Psoas muscle (tissue), 8 donors: ENCODE results near the gene KLF1. TPM values are rescaled to one million over a fixed set of nuclear protein-coding genes. Genes with fewer than 3 reads are reported as not detected.
A peak's percentile ranks its signal among the peaks of the same experiment; 100 is the strongest.

ENCODE experiments used
- ATAC-seq, 4 donors: fragments of 200-7000 bp; cut with Tn5 transposase; one replicate each; pipeline ENCODE4 v1.9.1; 2020; ENCODE audit warnings: moderate library complexity in 3 of 4, mild to moderate bottlenecking in 2 of 4
- DNase-seq, 2 donors: peaks; one replicate each; pipeline ENCODE4 v3.0.0-alpha.2; 2020
- H3K27ac ChIP-seq: fragments of 200-600 bp; one replicate; pipeline ENCODE4 v1.8.0; 2022
- H3K27me3 ChIP-seq, 3 donors: fragments of 200-600 bp in 1 of 3; one replicate each; pipeline versions ENCODE4 v1.6.1 to v1.8.0; 2013 to 2022; ENCODE audit warnings: low read length in 2 of 3, mild to moderate bottlenecking in 2 of 3, moderate library complexity in 1 of 3; ENCODE audit not compliant: insufficient read depth in 3 of 3
- H3K36me3 ChIP-seq, 2 donors: fragments of 200-600 bp in 1 of 2; one replicate each; pipeline versions ENCODE4 v1.6.1 to v1.8.0; 2013 to 2022; ENCODE audit warnings: low read depth in 1 of 2, mild to moderate bottlenecking in 1 of 2, moderate library complexity in 1 of 2; ENCODE audit not compliant: insufficient read depth in 1 of 2
- H3K4me1 ChIP-seq: fragments of 200-600 bp; one replicate; pipeline ENCODE4 v1.8.0; 2022
- H3K4me3 ChIP-seq: fragments of 200-600 bp; one replicate; pipeline ENCODE4 v1.8.0; 2022; ENCODE audit warnings: mild to moderate bottlenecking
- H3K9me3 ChIP-seq: fragments of 200-600 bp; one replicate; pipeline ENCODE4 v1.8.0; 2022
- WGBS, 3 donors: extraction: QIAGEN DNeasy Blood & Tissue Kit; methylation state at CpG; one replicate each; pipeline versions ENCODE4 v1.1.6 to v1.1.7; 2013; 5-methylcytosine and 5-hydroxymethylcytosine counted together
- intact Hi-C, 2 donors: fragments of 100-400 bp; cut with DNase I; formaldehyde crosslinking; loops; one replicate each; pipeline versions ENCODE4 v1.11.0 to v1.14.2; 2022
- polyA plus RNA-seq, 3 donors: library from polyadenylated mRNA; stranded (reverse); fragments of 200-250 nt; gene quantifications; one replicate each; pipeline ENCODE4 v1.2.3, GENCODE V29; 2013
- total RNA-seq, 4 donors: library from RNA; stranded (reverse); fragmentation: NEBNext Ultra II Directional in 2 of 4; extraction: Animal tissue kit (Norgen Biotek cat#: 25700) in 2 of 4; gene quantifications; one replicate each; pipeline versions ENCODE4 v1.2.1 to v1.2.4, GENCODE V29; 2021 to 2023
- TF ChIP-seq, protein P1 (sequence below): fragments of 200-600 bp; IDR thresholded peaks from one replicate; pipeline ENCODE4 v1.8.0; 2022; ENCODE audit warnings: antibody characterized with exemption
- donor health status: healthy with polysubstance abuse.
- donor health status: DM: no; HTN: no; CAD: no; lungs with moderate emphysema.
- donor health status: Bipolar disorder and iron deficiency.
- donor health status: healthy.
- donor health status: DM: yes; HTN: yes; CAD: no.
- donor health status: DM: no; HTN: no; CAD: no.
- donor health status: DM: no; HTN: no; CAD: no.
- donor health status: DM: yes; HTN: yes; CAD: no.

The KLF1 gene
- total and polyA plus RNA-seq, 7 donors, result 0.18 to 0.37 (median 0.34) TPM; not detected in 4

GRCh38 chr19:12912571-12912970 lies 25.6 kb upstream of the KLF1 start:
- DNase-seq, result no peak
- peak overlapping the region; percentile 49 for H3K4me3 ChIP-seq
- intact Hi-C loops, result no loop called here
- 22 to 31% (median 25%) methylated on average over 4 of the region's 4 CpGs for WGBS, 3 donors
- ATAC-seq, result no peak
- TF ChIP-seq, protein P1, sequence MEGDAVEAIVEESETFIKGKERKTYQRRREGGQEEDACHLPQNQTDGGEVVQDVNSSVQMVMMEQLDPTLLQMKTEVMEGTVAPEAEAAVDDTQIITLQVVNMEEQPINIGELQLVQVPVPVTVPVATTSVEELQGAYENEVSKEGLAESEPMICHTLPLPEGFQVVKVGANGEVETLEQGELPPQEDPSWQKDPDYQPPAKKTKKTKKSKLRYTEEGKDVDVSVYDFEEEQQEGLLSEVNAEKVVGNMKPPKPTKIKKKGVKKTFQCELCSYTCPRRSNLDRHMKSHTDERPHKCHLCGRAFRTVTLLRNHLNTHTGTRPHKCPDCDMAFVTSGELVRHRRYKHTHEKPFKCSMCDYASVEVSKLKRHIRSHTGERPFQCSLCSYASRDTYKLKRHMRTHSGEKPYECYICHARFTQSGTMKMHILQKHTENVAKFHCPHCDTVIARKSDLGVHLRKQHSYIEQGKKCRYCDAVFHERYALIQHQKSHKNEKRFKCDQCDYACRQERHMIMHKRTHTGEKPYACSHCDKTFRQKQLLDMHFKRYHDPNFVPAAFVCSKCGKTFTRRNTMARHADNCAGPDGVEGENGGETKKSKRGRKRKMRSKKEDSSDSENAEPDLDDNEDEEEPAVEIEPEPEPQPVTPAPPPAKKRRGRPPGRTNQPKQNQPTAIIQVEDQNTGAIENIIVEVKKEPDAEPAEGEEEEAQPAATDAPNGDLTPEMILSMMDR, result no peak
- peaks cover 9% of the 10 kb centered on the region for H3K4me1 ChIP-seq
- H3K9me3 ChIP-seq, result no peaks in the 10 kb centered on the region
- peak overlapping the region; percentile 9 for H3K27ac ChIP-seq
- H3K36me3 ChIP-seq, result no peaks in the 10 kb centered on the region
- H3K27me3 ChIP-seq, result no peaks in the 10 kb centered on the region

DNA sequence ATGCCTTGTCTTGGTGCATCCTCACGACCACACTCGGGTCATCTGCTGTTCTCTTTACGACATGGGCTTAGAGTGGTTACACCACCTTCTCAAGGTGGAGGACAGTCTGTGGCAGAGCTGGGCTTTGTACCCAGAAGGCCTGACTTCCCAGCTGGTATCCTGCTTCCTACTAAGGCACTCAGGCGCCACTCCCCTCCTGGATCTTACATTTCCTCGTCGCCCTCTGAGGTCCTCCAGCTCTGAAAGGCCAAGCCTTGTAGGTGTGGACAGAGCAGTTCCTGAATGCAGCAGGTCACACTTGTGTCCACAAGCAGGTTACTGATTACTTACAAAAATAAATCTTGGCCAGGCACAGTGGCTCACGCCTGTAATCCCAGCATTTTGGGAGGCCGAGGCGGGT lies 20.2 kb upstream of the KLF1 start:
- Histone ChIP-seq H3K36me3 (peaks cover 0 to 12% of the 10 kb centered on the region in 2 donors), H3K27ac (no peak overlapping the region), H3K27me3 (no peaks in the 10 kb centered on the region), H3K4me3 (no peak overlapping the region), H3K4me1 (no peaks in the 10 kb centered on the region), H3K9me3 (no peaks in the 10 kb centered on the region)
- TF ChIP-seq, protein P1, result no peak
- no peak for DNase-seq
- no peak for ATAC-seq
- 80 to 84% (median 83%) methylated on average over 9 of the region's 9 CpGs for WGBS, 3 donors
- intact Hi-C loops, result no loop called here

DNA sequence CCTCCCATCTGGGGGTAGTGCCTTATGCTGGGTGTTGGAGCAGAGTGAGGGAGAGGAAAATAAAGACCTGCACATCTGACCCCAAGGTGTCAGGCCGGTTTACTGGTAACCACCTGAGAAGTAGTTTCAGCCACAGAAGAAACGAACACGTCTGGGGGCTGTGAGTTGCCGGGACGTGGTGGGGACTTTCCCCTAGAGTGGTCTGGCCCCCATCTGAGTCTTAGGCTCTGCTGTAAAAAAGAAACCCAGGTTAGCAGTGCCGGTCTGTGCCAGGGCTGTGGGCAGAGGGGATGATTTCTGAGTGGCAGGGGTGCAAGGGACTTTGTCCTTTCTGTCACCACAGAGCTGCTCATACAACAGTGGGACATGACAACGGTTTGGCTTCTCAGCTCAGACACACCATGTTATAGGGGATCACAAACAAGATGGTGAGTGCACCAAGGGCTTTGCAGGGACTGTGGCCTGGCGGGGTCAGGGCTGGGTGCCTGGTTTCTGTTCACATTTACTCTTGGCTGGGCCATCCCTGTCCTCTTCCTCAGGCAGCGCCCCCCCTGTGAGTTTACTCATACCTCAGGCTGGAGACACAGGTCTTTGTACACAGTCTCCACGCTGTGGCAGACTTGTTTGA lies 13.0 kb upstream of the KLF1 start:
- Histone ChIP-seq H3K4me1 (no peaks in the 10 kb centered on the region), H3K4me3 (no peak overlapping the region), H3K27ac (no peak overlapping the region), H3K36me3 (peaks cover 2 to 64% of the 10 kb centered on the region in 2 donors), H3K9me3 (no peaks in the 10 kb centered on the region), H3K27me3 (no peaks in the 10 kb centered on the region)
- intact Hi-C loops, result no loop called here
- WGBS, 3 donors, result 87 to 91% (median 90%) methylated on average over 10 of the region's 10 CpGs
- no peak for DNase-seq
- no peak for ATAC-seq
- TF ChIP-seq, protein P1, result no peak

DNA sequence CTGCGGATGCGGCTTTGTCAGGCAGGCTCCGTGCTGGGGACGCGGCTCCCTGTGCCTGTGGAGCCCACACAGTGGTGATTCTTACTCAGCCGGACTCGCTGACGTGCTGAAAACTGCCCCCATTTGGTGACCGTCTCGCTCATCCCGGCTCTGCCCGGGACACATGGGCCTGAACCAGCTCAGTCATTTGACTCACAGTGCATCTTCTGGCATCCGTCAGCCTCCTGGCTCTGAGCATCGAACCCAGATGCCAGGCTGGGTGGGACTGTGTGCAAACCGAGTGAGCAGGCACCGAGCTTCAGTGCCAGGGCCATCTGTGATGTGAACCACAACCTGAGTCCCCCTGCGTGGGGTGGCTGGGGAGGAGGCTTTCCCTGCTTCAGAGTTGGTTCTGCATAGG lies 9.5 kb upstream of the KLF1 start:
- no peak for DNase-seq
- no peak overlapping the region for H3K27ac ChIP-seq
- 77 to 85% (median 85%) methylated on average over 14 to 17 of the region's 17 CpGs for WGBS, 3 donors
- TF ChIP-seq, protein P1, result no peak
- intact Hi-C loops, result no loop called here
- peaks cover 2 to 77% of the 10 kb centered on the region in 2 donors for H3K36me3 ChIP-seq
- peaks cover 7% of the 10 kb centered on the region for H3K4me1 ChIP-seq
- no peaks in the 10 kb centered on the region for H3K27me3 ChIP-seq
- ATAC-seq, result no peak
- H3K9me3 ChIP-seq, result no peaks in the 10 kb centered on the region
- no peak overlapping the region for H3K4me3 ChIP-seq

DNA sequence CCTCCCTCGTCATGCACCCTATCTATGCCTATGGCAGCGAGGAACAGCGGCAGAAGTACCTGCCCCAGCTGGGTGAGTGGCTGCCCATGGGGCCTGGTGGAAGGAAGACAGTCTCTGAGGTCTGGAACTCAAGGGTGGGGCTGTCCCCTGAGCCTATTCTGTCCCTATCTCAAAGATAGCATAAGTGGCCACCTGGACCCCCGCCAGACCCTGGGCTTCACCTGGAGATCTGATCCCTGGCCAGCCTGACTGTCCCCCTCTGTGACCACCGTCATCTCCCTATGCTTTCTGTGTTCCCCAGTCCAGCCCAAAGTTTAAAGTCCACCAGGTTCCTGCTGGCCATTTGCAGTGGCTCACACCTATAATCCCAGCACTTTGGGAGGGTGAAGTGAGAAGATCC lies 6.6 kb upstream of the KLF1 start:
- Histone ChIP-seq H3K9me3 (no peaks in the 10 kb centered on the region), H3K36me3 (peaks cover 2 to 53% of the 10 kb centered on the region in 2 donors), H3K27ac (no peak overlapping the region), H3K4me1 (peaks cover 7% of the 10 kb centered on the region), H3K4me3 (no peak overlapping the region), H3K27me3 (no peaks in the 10 kb centered on the region)
- TF ChIP-seq, protein P1, result no peak
- WGBS, 3 donors, result 91 to 96% (median 95%) methylated on average over 4 to 5 of the region's 5 CpGs
- intact Hi-C loops, result loop anchor here in 1 of 2 donors (5.0 kb wide), 1 partner anchor 64 kb away; the partner anchor contains the start of gene GADD45GIP1
- ATAC-seq (no peak), DNase-seq (no peak)
